AG09309 (cell line): Measurements from ENCODE around the gene SPDEF.

Experiments used
- DNase-seq: peaks from one replicate; pipeline ENCODE4 v3.0.0-alpha.2; 2010; ENCODE audit warnings: low read depth
- H3K4me3 ChIP-seq: 2 replicates; pipeline ENCODE4 v1.5.1; 2011; ENCODE audit warnings: mild to moderate bottlenecking, low read depth, low read length, moderate library complexity; ENCODE audit not compliant: control insufficient read depth
- CTCF ChIP-seq: IDR thresholded peaks from 2 replicates; pipeline ENCODE4 v1.5.1; 2011; ENCODE audit warnings: mild to moderate bottlenecking, low read depth, low read length, inconsistent platforms; ENCODE audit not compliant: insufficient read depth, control insufficient read depth; ENCODE audit errors: missing control alignments

SPDEF gene

GRCh38 chr6:34512738-34513115, 43.4 kb downstream of the SPDEF start:
- no peak for DNase-seq
- TF ChIP-seq CTCF: no peak
- H3K4me3 ChIP-seq: no peak overlapping the region

GRCh38 chr6:34511915-34512737, 44.0 kb downstream of the SPDEF start:
- no peak for DNase-seq
- H3K4me3 ChIP-seq: no peak overlapping the region
- TF ChIP-seq CTCF: no peak

- H3K4me3 ChIP-seq: no peak overlapping the region
These were observed 44.8 kb downstream of the SPDEF start for GRCh38 chr6:34511214-34511914.

GRCh38 chr6:34510299-34510698, 45.8 kb downstream of the SPDEF start:
- H3K4me3 ChIP-seq: no peak overlapping the region
- TF ChIP-seq CTCF: no peak
- DNase-seq: no peak

More at GRCh38 chr6:34511214-34511914, 44.8 kb downstream of the SPDEF start:
- DNase-seq: no peak
- TF ChIP-seq CTCF: no peak

- TF ChIP-seq CTCF: no peak
- H3K4me3 ChIP-seq: no peak overlapping the region
- DNase-seq: no peak
These were observed 46.3 kb downstream of the SPDEF start for GRCh38 chr6:34509782-34510181.

GRCh38 chr6:34508425-34508824, 47.7 kb downstream of the SPDEF start:
- no peak overlapping the region for H3K4me3 ChIP-seq
- peak; percentile 18 for TF ChIP-seq CTCF
- DNase-seq: no peak

- TF ChIP-seq CTCF: no peak
- DNase-seq: no peak
- no peak overlapping the region for H3K4me3 ChIP-seq
These were observed 49.4 kb downstream of the SPDEF start for GRCh38 chr6:34506718-34507117.
